SU-DHL-6 (cell line): ENCODE data around the gene ERC1.

Experiments used
- H2AFZ ChIP-seq: fragments of 200-600 bp; sonication (generic); 2 replicates; pipeline ENCODE4 v1.6.1; 2014; ENCODE audit warnings: low read depth, mild to moderate bottlenecking, moderate library complexity, mixed read lengths, antibody characterized with exemption, low read length; ENCODE audit not compliant: severe bottlenecking
- H3F3A ChIP-seq: fragments of 200-600 bp; shearing (Covaris generic); 2 replicates; pipeline ENCODE4 v1.6.0; 2016; ENCODE audit warnings: antibody characterized with exemption, mild to moderate bottlenecking; ENCODE audit not compliant: insufficient read depth
- H3K27ac ChIP-seq: fragments of 200-600 bp; sonication (generic); 2 replicates; pipeline ENCODE4 v1.5.1; 2016; ENCODE audit warnings: low read depth, mild to moderate bottlenecking, low read length, moderate library complexity, mixed read lengths
- H3K27me3 ChIP-seq: fragments of 200-600 bp; sonication (generic), shearing (Covaris generic); 2 replicates; pipeline ENCODE4 v1.6.0; 2014; ENCODE audit warnings: mild to moderate bottlenecking, low read length
- H3K36me3 ChIP-seq: fragments of 200-600 bp; sonication (generic); 2 replicates; pipeline ENCODE4 v1.6.1; 2014; ENCODE audit warnings: mild to moderate bottlenecking, low read length, mixed read lengths
- H3K4me2 ChIP-seq: fragments of 300-600, 200-600 bp; shearing (Covaris generic), sonication (generic); 2 replicates; pipeline ENCODE4 v1.6.0; 2014; ENCODE audit warnings: low read length, low read depth, mild to moderate bottlenecking; ENCODE audit not compliant: poor library complexity, severe bottlenecking
- H3K4me3 ChIP-seq: fragments of 200-600 bp; sonication (generic); 2 replicates; pipeline ENCODE4 v1.5.1; 2014; ENCODE audit warnings: antibody characterized with exemption, low read length, mild to moderate bottlenecking, mixed read lengths; ENCODE audit not compliant: insufficient read depth, poor library complexity, severe bottlenecking
- H3K79me2 ChIP-seq: fragments of 200-600 bp; sonication (generic); 2 replicates; pipeline ENCODE4 v1.6.1; 2014; ENCODE audit warnings: mild to moderate bottlenecking, low read length, moderate library complexity; ENCODE audit not compliant: insufficient read depth
- H3K9ac ChIP-seq: fragments of 200-600 bp; sonication (generic); 2 replicates; pipeline ENCODE4 v1.7.0; 2014; ENCODE audit warnings: mild to moderate bottlenecking, low read length
- H3K9me2 ChIP-seq: fragments of 200-600 bp; sonication (generic); replicated peaks from 2 replicates; pipeline ENCODE4 v1.6.1; 2014; ENCODE audit warnings: low read length; ENCODE audit not compliant: insufficient read depth
- H3K9me3 ChIP-seq: fragments of 200-600 bp; sonication (generic); 2 replicates; pipeline ENCODE4 v1.6.1; 2014; ENCODE audit warnings: low read length, mixed read lengths; ENCODE audit not compliant: insufficient read depth
- H4K20me1 ChIP-seq: fragments of 200-600 bp; sonication (generic); 2 replicates; pipeline ENCODE4 v1.6.1; 2014; ENCODE audit warnings: low read depth, mild to moderate bottlenecking, antibody characterized with exemption, low read length, moderate library complexity, mixed read lengths
- EZH2phosphoT487 ChIP-seq: fragments of 200-600 bp; sonication (generic), shearing (Covaris generic); conservative IDR thresholded peaks from 2 replicates; pipeline ENCODE4 v1.6.1; 2018; ENCODE audit warnings: mild to moderate bottlenecking, antibody characterized with exemption, low read length, moderate library complexity, mixed read lengths
- TF ChIP-seq, protein P1 (sequence below): fragments of 200-600 bp; sonication (generic); IDR thresholded peaks from one replicate; pipeline ENCODE4 v1.5.1; 2017; ENCODE audit warnings: antibody characterized with exemption, mild to moderate bottlenecking, low read length, moderate library complexity; ENCODE audit not compliant: insufficient read depth, poor library complexity, severe bottlenecking

The ERC1 gene

DNA sequence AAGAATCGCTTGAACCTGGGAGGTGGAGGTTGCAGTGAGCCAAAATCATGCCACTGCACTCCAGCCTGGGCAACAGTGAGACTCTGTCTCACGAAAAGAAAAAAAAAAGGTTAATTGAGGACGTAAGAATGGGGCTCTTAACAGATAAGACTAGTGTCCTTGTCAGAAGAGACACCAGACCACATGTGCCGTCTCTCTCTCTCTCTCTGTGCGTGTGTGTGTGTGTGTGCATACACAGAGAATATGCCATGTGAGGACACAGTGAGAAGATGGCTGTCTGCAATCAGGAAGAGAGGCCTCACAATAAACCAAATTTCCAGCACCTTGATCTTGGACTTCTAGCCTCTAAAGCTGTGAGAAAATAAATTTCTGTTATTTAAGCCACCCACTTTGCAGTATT is 11.7 kb upstream of the ERC1 start:
- H3K79me2 ChIP-seq: no peaks in the 10 kb centered on the region
- H3K9me2 ChIP-seq: no peaks in the 10 kb centered on the region
- no peak overlapping the region for H2AFZ ChIP-seq
- H3K9ac ChIP-seq: no peak overlapping the region
- no peak overlapping the region for H3K4me2 ChIP-seq
- no peaks in the 10 kb centered on the region for H3K9me3 ChIP-seq
- H3K27me3 ChIP-seq: no peaks in the 10 kb centered on the region
- H3K27ac ChIP-seq: no peak overlapping the region
- no peaks in the 10 kb centered on the region for H4K20me1 ChIP-seq
- no peaks in the 10 kb centered on the region for H3K36me3 ChIP-seq
- no peak overlapping the region for H3K4me3 ChIP-seq
- no peak for TF ChIP-seq EZH2phosphoT487
- TF ChIP-seq, protein P1, sequence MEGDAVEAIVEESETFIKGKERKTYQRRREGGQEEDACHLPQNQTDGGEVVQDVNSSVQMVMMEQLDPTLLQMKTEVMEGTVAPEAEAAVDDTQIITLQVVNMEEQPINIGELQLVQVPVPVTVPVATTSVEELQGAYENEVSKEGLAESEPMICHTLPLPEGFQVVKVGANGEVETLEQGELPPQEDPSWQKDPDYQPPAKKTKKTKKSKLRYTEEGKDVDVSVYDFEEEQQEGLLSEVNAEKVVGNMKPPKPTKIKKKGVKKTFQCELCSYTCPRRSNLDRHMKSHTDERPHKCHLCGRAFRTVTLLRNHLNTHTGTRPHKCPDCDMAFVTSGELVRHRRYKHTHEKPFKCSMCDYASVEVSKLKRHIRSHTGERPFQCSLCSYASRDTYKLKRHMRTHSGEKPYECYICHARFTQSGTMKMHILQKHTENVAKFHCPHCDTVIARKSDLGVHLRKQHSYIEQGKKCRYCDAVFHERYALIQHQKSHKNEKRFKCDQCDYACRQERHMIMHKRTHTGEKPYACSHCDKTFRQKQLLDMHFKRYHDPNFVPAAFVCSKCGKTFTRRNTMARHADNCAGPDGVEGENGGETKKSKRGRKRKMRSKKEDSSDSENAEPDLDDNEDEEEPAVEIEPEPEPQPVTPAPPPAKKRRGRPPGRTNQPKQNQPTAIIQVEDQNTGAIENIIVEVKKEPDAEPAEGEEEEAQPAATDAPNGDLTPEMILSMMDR: no peak
- H3F3A ChIP-seq: no peaks in the 10 kb centered on the region

DNA sequence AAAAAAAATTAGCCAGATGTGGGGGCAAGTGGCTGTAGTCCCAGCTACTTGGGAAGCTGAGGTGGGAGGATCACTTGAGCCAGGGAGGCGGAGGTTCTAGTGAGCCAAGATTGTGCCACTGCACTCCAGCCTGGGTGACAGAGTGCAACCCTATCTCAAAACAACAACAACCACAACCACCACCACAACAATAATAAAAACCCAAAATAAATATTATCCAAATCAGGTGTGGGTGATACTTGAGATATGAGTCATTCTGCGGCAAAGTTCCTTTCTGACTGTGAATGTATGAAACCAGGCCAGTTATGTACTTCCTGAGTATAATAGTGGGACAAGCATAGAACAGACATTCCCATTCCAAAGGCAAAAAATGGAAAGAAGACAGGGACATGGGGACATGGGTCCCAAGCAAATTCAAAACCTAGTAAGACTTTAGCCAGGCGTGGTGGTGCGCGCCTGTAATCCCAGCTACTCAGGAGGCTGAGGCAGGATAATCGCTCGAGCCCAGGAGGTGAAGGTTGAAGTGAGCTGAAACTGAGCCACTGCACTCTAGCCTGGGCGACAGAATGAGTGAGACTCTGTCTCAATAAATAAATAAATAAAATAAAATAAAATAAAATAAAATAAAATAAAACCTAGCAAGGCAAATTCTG is 9.7 kb upstream of the ERC1 start:
- Histone ChIP-seq H3K9me2 (no peaks in the 10 kb centered on the region), H4K20me1 (no peaks in the 10 kb centered on the region), H2AFZ (no peak overlapping the region), H3K27me3 (no peaks in the 10 kb centered on the region), H3F3A (no peaks in the 10 kb centered on the region), H3K9ac (no peak overlapping the region), H3K36me3 (no peaks in the 10 kb centered on the region), H3K4me3 (no peak overlapping the region), H3K27ac (no peak overlapping the region), H3K4me2 (no peak overlapping the region), H3K79me2 (no peaks in the 10 kb centered on the region), H3K9me3 (no peaks in the 10 kb centered on the region)
- no peak for TF ChIP-seq EZH2phosphoT487
- TF ChIP-seq, protein P1: no peak

DNA sequence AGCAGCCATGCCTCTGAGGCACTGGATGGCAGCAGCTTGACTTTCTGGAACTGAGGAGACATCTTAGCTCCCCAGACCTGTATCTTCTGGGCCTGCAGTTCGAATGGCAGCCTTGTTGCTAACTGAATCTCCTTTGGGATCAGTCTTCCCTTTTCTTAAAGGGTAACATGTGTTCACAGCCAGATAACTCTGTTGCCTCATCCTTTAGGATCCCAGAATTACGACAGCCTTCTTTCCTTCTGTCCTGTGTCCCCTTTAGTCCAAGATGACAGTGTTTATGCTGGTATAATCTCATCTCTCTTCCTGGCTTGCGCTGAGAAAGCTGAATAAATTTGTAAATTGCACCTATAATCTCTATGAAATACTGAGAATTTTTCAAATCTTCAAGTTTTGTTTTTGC is 9.1 kb upstream of the ERC1 start:
- no peak overlapping the region for H2AFZ ChIP-seq
- TF ChIP-seq, protein P1: no peak
- no peak for TF ChIP-seq EZH2phosphoT487
- no peak overlapping the region for H3K4me2 ChIP-seq
- no peak overlapping the region for H3K9ac ChIP-seq
- no peaks in the 10 kb centered on the region for H3F3A ChIP-seq
- no peaks in the 10 kb centered on the region for H3K79me2 ChIP-seq
- H4K20me1 ChIP-seq: no peaks in the 10 kb centered on the region
- H3K36me3 ChIP-seq: no peaks in the 10 kb centered on the region
- no peaks in the 10 kb centered on the region for H3K9me2 ChIP-seq
- no peaks in the 10 kb centered on the region for H3K27me3 ChIP-seq
- no peaks in the 10 kb centered on the region for H3K9me3 ChIP-seq
- no peak overlapping the region for H3K27ac ChIP-seq
- no peak overlapping the region for H3K4me3 ChIP-seq
